ENCODE results near the gene ADAM12.
"Not testable (repeated sequence)": the region's sequence is repeated elsewhere in the genome, so short reads cannot be mapped to it uniquely, and the experiment has no call there.

The ADAM12 gene

GRCh38 chr10:126349676-126350075, 38.6 kb downstream of the ADAM12 start:
- no peaks in the 10 kb centered on the region for H3K79me2 ChIP-seq (ENCODE audit: insufficient read depth, low read length)

GRCh38 chr10:126349101-126349500, 39.2 kb downstream of the ADAM12 start:
- H3K9ac ChIP-seq (ENCODE audit: low read depth, low read length, poor library complexity, severe bottlenecking), result no peak overlapping the region
- TF ChIP-seq CTCF (conservative IDR thresholded peaks at IDR 0.05; ENCODE audit: low read length), result no peak
- TF ChIP-seq EZH2phosphoT487 (IDR thresholded peaks at IDR 0.05; ENCODE audit: borderline replicate concordance), result no peak

More at GRCh38 chr10:126349676-126350075, 38.6 kb downstream of the ADAM12 start:
- Histone ChIP-seq H3K4me3 (ENCODE audit: low read length, poor library complexity, severe bottlenecking) (no peak overlapping the region), H2AFZ (ENCODE audit: low read length) (no peak overlapping the region), H3K9ac (ENCODE audit: low read depth, low read length, poor library complexity, severe bottlenecking) (no peak overlapping the region), H3K9me3 (ENCODE audit: insufficient read depth, low read depth, low read length) (peaks cover 4% of the 10 kb centered on the region; the same call in 1 of the 2 replicates), H3K9me2 (replicated peaks; ENCODE audit: low read depth, low read length) (no peaks in the 10 kb centered on the region), H3F3A (ENCODE audit: low read depth) (no peaks in the 10 kb centered on the region), H4K20me1 (ENCODE audit: insufficient read depth, low read length, poor library complexity, severe bottlenecking) (no peaks in the 10 kb centered on the region), H3K4me2 (ENCODE audit: low read depth, low read length, poor library complexity, severe bottlenecking) (no peak overlapping the region), H3K27me3 (ENCODE audit: insufficient read depth, low read length, poor library complexity, severe bottlenecking) (no peaks in the 10 kb centered on the region), H3K4me1 (ENCODE audit: insufficient read depth, low read length, poor library complexity, severe bottlenecking) (no peaks in the 10 kb centered on the region), H3K36me3 (ENCODE audit: insufficient read depth, low read length) (no peaks in the 10 kb centered on the region)
- no peak for TF ChIP-seq CTCF (conservative IDR thresholded peaks at IDR 0.05; ENCODE audit: low read length)
- no peak for TF ChIP-seq EZH2phosphoT487 (IDR thresholded peaks at IDR 0.05; ENCODE audit: borderline replicate concordance)

GRCh38 chr10:126343496-126343895, 44.8 kb downstream of the ADAM12 start:
- not testable (repeated sequence) for H3K4me3 ChIP-seq (ENCODE audit: low read length, poor library complexity, severe bottlenecking); H3F3A ChIP-seq (ENCODE audit: low read depth); H3K9me3 ChIP-seq (ENCODE audit: insufficient read depth, low read depth, low read length); H4K20me1 ChIP-seq (ENCODE audit: insufficient read depth, low read length, poor library complexity, severe bottlenecking); H3K9ac ChIP-seq (ENCODE audit: low read depth, low read length, poor library complexity, severe bottlenecking); H2AFZ ChIP-seq (ENCODE audit: low read length); H3K4me2 ChIP-seq (ENCODE audit: low read depth, low read length, poor library complexity, severe bottlenecking); H3K27me3 ChIP-seq (ENCODE audit: insufficient read depth, low read length, poor library complexity, severe bottlenecking); H3K9me2 ChIP-seq (replicated peaks; ENCODE audit: low read depth, low read length); H3K4me1 ChIP-seq (ENCODE audit: insufficient read depth, low read length, poor library complexity, severe bottlenecking); H3K36me3 ChIP-seq (ENCODE audit: insufficient read depth, low read length); H3K79me2 ChIP-seq (ENCODE audit: insufficient read depth, low read length)

More at GRCh38 chr10:126349101-126349500, 39.2 kb downstream of the ADAM12 start:
- Histone ChIP-seq H3K36me3 (ENCODE audit: insufficient read depth, low read length) (no peaks in the 10 kb centered on the region), H3K9me2 (replicated peaks; ENCODE audit: low read depth, low read length) (no peaks in the 10 kb centered on the region), H3K27me3 (ENCODE audit: insufficient read depth, low read length, poor library complexity, severe bottlenecking) (no peaks in the 10 kb centered on the region), H3F3A (ENCODE audit: low read depth) (no peaks in the 10 kb centered on the region), H2AFZ (ENCODE audit: low read length) (no peak overlapping the region), H3K4me2 (ENCODE audit: low read depth, low read length, poor library complexity, severe bottlenecking) (no peak overlapping the region), H3K4me1 (ENCODE audit: insufficient read depth, low read length, poor library complexity, severe bottlenecking) (no peaks in the 10 kb centered on the region), H3K9me3 (ENCODE audit: insufficient read depth, low read depth, low read length) (peaks cover 4% of the 10 kb centered on the region; the same call in 1 of the 2 replicates), H4K20me1 (ENCODE audit: insufficient read depth, low read length, poor library complexity, severe bottlenecking) (no peaks in the 10 kb centered on the region), H3K4me3 (ENCODE audit: low read length, poor library complexity, severe bottlenecking) (no peak overlapping the region), H3K79me2 (ENCODE audit: insufficient read depth, low read length) (no peaks in the 10 kb centered on the region)

- H4K20me1 ChIP-seq (ENCODE audit: insufficient read depth, low read length, poor library complexity, severe bottlenecking), result no peaks in the 10 kb centered on the region
- H3K36me3 ChIP-seq (ENCODE audit: insufficient read depth, low read length), result no peaks in the 10 kb centered on the region
- no peak for TF ChIP-seq EZH2phosphoT487 (IDR thresholded peaks at IDR 0.05; ENCODE audit: borderline replicate concordance)
- no peak for TF ChIP-seq CTCF (conservative IDR thresholded peaks at IDR 0.05; ENCODE audit: low read length)
- no peaks in the 10 kb centered on the region for H3K79me2 ChIP-seq (ENCODE audit: insufficient read depth, low read length)
- no peak overlapping the region for H3K4me2 ChIP-seq (ENCODE audit: low read depth, low read length, poor library complexity, severe bottlenecking)
- no peaks in the 10 kb centered on the region for H3K27me3 ChIP-seq (ENCODE audit: insufficient read depth, low read length, poor library complexity, severe bottlenecking)
- H3K9ac ChIP-seq (ENCODE audit: low read depth, low read length, poor library complexity, severe bottlenecking), result no peak overlapping the region
- no peak overlapping the region for H3K4me3 ChIP-seq (ENCODE audit: low read length, poor library complexity, severe bottlenecking)
- H3K4me1 ChIP-seq (ENCODE audit: insufficient read depth, low read length, poor library complexity, severe bottlenecking), result no peaks in the 10 kb centered on the region
- no peaks in the 10 kb centered on the region for H3F3A ChIP-seq (ENCODE audit: low read depth)
- no peaks in the 10 kb centered on the region; the same call in 1 of the 2 replicates for H3K9me3 ChIP-seq (ENCODE audit: insufficient read depth, low read depth, low read length)
- no peak overlapping the region for H2AFZ ChIP-seq (ENCODE audit: low read length)
- H3K9me2 ChIP-seq (replicated peaks; ENCODE audit: low read depth, low read length), result no peaks in the 10 kb centered on the region
Measured at GRCh38 chr10:126342680-126343079, 45.6 kb downstream of the ADAM12 start.

Data from Loucy (cell line).